NCI-H524 treated with DMSO at 0.1 percent for 48 hours (cell line): ENCODE measurements around the gene ONECUT3.

Experiments
- DNase-seq: peaks from one replicate; lab custom pipeline; 2025; lab: John Stamatoyannopoulos, UW

Gene ONECUT3

DNA sequence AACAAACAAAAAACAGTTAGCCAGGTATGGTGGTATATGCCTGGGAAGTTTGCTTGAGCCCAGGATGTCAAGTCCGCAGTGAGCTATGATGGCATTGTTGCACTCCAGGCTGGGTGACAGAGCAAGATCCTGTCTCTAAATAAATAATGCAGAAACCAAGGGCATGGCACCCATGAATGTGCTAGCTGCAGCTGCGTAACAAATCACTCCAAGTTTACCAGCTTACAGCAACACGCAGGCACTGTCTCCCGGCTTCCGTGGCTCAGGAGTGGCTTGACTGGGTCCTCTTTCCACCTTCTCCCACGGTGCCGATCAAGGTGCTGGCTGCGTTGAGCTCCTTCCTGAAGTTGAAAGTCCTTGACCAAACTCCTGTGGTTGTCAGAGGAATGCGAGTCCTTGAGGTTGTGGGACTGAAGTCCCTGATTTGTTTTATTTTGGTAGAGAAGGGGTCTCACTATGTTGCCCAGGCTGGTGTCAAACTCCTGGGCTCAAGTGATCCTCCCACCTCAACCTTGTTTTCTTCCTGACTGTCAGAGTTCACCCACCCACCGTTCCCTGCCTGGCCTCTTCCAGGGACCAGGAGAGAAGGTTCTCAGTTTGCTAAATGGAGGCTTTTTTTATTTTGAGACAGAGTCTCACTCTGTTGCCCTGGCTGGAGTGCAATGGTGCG lies 13.2 kb upstream of the ONECUT3 start:
- no peak for DNase-seq

DNA sequence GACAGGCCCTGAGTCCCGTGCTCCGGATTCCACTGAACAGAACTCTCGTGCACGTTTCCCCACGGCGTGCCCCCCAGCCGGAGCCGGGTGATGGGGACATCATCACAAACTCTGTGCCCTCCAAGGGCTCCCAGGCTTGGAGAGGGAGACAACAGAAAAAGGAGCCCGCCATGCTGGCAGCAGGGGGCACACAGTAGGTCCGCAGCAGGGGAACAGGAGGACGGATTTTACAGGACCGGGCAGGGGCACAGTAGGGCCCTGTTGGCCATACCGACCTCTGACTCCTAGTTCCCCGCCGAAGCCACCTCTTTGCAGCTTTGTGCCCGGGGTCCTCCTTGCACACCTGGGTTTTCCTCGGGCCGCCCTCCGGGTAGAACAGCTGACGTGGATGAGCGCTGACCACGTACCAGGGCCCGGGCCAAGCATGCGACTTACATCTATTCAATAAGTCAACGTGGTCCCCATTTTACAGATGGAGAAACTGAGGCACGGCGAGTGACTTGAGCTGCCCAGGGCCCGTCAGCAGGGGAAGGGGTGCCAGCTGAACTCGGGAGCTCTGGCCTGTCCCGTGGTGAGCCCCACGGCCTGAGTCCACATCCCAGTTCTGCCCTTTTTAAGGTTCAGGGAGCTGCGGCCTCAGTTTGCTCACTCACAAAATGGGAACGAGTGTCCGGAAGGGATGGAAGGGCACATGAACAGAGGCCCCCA lies 10.2 kb upstream of the ONECUT3 start:
- DNase-seq: no peak

DNA sequence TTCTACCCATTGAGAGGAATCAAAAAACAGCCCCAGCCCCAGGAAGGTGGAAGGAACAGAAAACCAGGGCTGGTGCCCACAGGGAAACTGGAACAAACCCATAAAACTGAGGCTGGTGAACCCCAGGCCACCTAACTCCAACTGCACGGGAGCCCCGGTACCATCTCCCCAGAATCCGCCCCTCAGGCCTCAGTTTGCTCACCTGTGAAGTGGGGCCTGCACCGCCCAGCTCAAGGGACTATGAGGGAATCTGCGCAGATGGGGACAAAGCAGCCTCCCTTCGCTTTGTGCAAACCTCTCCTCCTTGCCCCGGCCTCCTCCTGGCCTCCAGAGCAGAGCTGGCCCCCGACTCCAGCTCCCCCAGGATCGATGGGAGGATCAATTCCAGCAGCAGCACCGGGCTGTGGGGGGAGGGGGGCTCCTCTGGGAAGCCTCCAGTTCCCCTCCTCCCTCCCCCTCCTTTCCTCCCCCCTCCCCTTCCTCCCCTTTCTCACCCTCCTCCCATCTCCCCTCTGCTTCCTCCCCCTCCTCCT lies 9.1 kb upstream of the ONECUT3 start:
- DNase-seq: no peak

DNA sequence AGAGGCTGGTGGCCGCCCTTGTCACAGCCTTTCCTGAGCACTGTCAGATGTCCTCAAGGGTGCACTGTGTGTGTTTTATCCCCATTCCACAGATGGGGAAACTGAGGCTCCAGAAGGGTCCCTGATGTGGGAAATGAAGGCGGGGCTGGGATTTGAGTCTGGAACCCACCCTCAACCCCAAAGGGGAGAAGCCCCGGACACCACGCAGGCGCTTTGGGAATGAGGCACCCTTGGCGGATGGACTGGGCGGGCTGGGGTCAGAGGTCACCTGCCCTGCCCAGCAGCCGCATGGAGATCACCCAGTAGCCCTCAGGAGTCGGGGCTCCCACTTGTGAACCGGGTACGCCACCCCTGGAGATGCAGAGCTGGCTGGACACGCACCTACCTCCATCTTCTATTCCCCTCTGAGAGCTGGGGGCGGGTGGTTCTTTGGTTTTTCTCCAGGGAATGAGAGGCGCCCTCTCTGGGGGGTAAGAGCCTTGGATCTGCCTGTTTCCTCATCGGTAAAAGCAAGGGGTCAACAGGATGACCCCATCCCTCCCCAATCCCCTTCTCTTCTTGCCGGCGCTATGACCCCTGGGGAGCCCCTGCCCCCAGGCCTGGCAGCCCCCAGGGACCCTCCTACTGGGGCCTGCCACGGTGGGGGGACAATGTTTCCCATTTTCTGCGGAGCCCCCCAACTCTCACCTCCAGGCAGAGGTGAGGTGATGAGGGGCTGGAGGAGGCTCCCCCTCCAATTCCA lies 8.3 kb upstream of the ONECUT3 start:
- DNase-seq: no peak

DNA sequence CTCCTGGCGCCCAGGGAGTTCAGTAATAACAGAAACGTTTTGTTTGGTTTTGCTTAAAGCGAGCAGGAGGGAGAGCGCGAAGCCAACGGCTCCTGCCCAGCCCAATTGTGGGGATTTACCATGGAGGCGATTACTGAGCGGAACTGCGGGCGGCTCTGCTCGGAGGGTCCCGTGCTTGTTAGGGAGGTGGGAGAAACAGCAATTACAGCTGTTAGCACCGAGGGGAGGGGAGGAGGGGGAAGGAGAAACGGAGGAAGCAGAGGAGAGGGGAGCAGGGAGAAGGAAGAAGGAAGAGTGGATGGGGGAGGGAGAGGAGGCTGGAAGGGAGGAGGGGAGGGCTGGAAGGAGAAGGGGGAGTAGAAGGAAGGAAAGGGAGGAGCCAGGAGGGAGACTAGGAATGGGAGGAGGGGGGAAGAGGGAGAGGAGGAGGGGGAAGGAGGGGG lies 7.7 kb upstream of the ONECUT3 start:
- DNase-seq: no peak

DNA sequence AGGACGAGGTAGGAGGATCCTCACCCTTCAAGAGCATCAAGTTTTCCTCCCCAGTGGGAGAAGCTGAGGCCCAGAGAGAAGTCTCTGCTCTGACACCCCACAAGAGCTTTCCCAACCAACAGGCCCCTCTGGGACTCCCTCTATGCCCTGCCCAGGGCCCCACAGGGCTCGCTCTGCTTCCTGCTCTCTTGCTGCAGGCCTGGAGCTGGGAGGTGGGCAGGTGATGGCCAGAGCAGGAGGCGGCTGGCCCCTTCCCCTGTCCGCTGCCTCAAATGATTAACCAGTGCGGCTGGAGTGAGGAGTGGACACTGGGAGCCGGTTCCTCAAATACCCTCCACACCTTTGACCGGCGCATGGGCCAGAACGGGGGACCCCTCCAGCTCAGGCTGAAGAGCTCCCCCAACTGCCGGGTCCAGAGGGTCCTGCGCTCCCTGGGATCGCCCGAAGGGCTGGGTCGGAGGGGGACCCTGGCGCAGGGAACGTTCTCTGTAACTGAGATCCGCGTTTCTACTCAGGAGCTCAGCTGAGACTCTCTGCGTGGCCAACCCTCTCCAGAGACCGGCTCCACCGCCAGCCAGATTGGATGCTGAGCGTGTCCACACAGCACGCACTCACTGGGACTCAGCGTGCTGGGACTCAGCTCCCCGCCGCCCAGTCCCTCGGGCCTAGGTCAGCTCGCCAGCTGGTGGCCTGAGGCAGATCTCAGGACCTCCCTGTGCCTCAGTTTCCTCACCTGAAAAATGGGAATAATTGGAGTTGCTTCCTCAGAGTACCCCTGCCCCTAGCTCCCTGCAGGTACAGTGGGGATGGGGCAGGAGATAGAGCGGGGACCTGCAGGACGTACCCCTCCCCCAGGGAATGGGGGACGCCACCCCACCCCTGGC lies 6.7 kb upstream of the ONECUT3 start:
- DNase-seq: no peak

DNA sequence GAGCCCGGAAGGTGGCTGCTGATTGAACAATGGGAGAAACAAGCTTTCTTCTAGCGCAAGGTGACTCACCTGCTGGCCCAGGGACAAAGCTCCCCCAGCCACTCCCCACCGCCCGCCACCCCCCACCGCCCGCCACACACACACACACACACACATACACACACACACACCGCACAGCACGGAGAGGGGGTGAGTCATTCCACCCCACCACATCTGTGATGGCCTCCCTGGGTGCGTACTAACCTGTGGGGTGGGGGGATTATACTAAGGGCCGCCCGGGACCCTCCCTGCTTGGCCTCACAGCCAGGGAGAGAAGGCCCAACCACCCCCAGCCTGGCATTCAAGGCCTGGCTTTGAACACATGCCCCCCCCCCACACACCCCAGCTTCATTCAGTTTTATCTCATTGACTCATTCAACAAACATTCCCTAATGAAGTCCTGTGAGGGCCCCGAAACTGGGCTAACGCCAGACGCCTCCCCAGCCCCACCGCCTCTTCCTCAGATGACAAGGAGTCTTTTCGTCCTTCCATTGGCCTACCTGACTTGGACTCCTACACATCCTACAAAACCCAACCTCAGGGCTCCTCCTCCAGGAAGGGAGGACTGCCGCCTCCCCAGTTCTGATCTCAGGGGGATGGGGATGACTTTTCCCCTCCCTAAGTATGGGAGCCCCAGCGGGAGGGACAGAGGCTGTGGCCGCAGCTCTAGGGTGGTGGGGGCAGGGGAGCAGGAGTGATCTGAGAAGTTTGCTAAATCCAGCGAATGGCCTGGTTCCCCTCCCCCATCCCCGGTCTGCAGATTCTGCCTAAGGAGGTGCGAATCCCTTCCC lies 5.8 kb upstream of the ONECUT3 start:
- DNase-seq: no peak

DNA sequence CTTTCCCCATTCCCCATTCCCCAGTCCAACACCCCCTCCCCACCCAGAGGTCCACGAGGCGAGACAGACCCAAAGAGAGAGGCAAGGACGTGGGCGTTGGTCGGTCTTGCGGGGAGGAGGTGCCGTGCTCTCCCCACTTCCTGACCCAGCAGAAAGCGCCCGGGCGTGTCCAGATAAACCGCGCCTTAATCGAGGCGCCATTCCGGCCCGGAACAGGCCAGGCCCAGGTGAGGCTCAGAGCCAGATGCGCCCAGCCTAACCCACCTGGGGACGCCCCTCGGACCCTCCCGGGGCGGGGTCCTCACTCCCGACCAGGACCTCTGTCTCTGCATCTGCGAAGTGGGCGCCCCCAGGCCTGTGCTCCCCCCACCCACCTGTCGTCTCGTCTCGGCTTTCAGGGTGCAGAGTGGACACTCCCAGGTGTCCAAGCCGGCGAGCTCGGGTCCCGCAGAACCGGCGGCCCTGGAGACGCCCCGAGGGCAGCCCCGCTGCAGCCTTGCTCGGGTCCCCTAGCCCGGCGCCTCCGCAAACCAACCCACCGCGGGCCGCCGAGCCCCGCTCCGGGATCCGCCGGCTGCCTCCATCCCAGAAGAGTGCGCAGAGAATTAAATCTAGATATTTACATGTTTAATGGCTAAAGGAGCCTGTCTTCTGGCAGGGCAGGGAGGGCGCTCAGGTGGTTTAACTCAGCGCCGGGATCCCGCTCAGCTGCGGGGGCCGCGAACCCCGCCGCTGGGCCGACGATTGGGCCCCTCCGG lies 5.0 kb upstream of the ONECUT3 start:
- DNase-seq: no peak

DNA sequence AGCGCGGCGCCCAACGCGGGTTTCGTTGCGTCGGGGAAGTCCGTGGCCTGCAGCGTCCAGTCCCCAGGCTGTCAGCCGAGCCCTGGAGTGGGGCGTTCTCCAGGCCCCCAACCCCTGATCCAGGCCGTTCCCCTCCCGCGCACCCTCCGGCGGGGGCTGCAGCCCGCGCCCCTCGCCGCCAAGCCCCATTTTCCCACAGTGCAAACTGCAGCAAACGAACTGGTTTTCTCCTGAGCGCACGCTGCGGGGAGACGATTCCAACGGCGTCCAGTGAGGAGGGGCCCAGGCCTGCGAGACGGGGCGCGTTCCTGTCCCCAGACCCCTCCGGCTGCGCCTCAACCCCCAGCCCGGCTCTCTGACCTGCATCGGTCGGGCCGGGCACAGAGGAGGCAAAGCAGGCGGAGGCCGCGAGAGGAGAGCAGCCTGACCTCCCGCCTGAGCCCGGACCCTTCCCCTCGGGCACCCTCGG lies 4.4 kb upstream of the ONECUT3 start:
- no peak for DNase-seq

DNA sequence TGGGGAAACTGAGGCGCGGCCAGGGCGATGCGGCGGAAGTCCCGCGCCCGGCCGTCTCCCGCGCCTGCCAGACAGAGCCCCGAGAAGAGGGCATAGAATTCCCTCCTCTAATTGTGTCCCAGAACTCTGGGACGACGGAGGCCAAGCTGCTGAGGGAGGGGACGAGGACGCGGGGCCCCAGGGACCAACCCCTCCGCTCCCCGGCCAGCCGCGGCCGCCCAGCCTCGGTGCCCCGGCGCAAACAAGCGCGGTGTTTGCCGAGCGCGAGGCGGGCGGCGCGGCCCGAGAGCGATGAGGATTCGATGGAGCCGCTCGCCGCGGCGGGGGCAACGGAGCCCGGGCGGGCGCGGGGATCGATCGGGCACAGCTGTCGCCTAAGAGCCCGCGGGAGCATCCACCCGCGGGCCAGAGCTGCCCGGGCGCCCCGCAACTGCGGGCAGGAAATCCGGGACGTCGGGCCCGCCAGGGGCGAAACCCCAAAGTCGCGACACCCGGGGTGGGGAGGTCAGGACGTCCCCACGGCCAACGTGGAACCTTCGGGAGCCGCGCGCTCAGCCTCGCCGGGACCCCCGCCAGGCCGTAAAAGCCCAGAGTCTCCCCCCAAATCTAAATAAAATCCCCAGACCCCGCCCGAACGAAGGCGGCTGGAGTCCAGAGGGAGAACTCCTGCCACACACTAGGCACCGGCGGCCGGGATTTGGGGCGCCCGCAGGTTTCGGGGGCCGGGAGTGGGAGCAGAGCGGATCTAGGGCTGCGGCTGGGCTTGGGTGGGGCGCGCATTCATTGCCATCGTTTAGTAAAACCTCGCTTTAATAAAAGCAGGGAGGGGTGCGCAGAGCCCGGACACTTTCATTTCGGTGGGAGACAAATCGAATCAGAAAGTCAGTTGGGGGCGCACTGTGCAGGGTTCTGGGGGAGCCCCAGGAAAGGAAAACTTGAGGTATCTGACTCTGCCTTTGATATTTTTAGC lies 3.6 kb upstream of the ONECUT3 start:
- DNase-seq: no peak

DNA sequence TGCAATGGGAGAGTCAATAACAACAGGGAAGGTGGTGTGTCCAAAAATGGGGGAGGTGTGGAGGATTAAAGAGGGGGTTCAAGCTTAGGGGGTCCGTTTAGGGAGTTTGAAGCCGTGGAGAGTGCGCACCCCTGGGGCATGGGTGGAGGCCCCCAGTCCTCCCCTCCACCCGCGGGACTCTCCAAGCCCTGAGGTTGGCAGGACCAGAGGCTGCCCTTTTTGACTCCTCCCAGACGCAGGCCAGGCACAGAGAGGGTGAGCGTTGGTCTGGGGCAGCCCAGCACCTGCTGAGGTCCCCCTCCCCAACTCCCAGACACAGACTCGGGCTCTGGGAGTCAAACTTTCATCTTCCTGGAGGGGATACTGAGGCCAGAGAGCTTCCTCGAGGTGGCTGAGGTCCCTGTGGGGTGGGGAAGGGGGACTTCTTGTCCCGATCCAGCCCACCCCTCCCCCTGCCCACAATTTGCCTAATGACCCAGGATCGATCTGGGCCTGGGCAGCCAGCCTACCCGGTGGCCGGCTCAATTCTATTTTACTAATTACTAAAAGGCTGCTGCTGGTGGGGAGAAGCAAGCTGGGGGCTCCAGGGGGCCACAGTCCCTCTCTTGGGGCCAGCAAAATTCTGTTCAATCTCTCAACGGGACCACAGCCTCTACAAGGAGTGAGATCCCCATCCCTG lies 2.8 kb upstream of the ONECUT3 start:
- DNase-seq: no peak

DNA sequence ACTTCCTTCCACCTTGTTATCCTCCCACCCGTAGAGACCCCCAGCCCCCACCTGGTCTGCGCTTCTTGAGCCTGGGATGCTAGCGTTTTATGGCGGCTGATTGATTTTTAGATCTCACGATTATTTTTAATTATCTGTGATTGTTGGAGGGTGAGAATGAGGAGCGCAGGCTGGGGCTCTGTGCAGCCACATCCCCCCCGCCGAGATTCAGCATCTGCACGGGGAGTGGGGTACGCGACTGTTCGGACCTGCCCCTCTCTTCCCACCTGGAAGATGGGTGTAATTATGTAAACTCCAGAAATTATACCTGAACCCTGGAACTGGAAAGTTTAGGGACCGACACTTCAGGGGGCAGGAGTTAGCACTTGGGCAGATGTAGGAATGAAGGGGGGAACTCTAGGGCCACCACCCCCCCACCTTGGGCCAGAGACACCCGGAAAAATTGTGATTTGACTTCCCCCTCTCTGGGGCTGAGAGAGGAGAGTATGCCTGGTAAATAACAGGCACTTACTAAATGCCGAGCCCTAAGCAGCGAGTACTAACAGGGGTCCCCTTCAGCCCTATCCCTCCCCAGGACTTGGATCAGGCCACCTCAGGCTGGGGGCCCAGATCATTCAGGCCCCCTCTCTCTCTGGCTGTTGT lies 1.8 kb upstream of the ONECUT3 start:
- DNase-seq: no peak

DNA sequence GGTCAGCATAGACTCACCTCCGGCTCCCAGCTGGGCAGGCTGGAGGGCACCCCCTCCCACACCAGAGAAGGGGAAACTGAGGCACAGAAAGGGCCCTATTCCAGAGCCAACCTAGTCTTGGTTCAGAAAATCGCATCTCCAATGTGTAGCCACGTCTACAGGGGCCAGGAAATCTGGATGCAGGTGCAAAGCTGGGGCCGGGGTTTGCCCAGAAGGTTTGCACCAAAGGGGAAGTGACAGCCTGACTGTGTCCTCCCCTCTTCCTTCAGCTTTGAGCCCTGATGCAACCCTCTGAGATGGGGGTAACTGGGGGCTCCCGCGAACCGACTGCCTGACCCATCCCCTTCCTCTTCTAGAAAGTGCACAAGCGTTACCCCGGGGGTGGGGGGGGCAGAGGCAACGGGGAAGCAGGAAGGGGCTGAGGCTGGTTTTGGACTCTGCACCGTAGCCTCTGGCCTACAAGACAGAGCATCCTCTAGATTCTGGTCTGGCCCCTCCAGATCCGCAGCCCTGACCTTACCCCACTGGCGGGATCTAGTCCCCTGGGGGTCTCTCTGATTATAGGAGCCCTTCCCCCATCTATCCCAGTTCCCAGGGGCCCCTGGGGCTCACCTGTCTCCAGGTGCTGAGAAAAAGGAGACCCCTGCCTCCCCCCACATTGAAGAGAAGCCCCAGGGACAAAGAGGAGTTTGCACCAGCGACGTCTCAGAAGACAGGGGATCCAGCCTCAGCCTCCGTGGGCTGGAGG lies 1.1 kb upstream of the ONECUT3 start:
- DNase-seq: no peak

DNA sequence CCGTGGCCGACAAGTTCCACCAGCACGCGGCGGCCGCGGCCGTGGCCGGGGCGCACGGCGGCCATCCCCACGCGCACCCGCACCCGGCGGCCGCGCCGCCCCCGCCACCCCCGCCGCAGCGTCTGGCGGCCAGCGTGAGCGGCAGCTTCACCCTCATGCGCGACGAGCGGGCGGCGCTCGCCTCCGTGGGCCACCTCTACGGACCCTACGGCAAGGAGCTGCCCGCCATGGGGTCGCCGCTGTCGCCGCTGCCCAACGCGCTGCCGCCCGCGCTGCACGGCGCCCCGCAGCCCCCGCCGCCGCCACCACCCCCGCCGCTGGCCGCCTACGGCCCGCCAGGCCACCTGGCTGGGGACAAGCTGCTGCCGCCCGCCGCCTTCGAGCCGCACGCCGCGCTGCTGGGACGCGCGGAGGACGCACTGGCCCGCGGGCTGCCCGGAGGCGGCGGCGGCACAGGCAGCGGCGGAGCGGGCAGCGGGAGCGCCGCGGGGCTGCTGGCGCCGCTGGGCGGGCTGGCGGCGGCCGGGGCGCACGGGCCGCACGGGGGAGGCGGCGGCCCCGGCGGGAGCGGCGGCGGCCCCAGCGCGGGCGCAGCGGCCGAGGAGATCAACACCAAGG lies 821 bp downstream of the ONECUT3 start:
- DNase-seq: no peak

DNA sequence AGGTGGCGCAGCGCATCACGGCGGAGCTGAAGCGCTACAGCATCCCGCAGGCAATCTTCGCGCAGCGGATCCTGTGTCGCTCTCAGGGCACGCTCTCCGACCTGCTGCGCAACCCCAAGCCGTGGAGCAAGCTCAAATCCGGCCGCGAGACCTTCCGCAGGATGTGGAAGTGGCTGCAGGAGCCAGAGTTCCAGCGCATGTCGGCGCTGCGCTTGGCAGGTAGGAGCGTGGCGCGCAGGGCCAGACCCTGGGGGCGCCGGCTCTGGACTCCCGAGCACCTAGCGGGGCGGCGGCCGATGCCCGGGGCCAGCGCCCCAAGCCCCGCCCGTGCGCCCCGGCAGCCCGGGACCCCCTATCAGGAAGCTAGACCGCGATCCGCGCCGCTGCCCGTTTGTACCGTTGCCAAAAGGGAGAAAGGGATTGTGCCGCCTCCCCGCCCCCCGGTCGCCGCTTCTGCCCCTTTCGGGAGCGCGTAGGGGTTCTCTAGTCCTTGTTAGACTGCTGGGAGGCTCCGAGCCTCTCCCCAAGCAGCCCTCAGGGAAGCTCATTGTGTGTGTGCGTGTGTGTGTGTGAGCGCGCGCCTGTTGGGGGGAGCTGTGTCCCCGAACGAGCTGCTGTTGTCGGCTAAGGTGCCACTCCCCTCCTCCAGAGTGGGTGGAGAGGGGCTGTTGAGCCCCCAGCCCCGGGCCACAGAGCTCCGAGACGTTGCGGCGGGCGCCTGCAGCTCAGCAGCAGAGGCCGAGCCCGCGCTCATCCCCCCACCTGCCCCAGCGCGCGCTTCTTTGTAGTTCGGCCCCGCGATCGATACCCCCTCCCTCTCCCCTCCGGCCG lies 1.5 kb downstream of the ONECUT3 start:
- no peak for DNase-seq
